B cell (primary cell): ENCODE data around the gene SNRNP48. TPM values are rescaled to one million over a fixed set of nuclear protein-coding genes. Genes with fewer than 3 reads are reported as not detected.

ENCODE experiments used
- ATAC-seq: fragments of 200-7000 bp; cut with Tn5 transposase; one replicate; pipeline ENCODE4 v1.10.0; 2021; ENCODE audit warnings: low read depth, mild to moderate bottlenecking, moderate number of reproducible peaks, moderate library complexity
- CTCF ChIA-PET: fragments of 350-600 bp; sonication (Branson Sonifier 250); formaldehyde crosslinking; loops from one replicate; lab custom pipeline; 2021; ENCODE audit warnings: antibody characterized with exemption, inconsistent platforms; lab: Charles Lee
- POLR2A ChIA-PET: fragments of 350-600 bp; sonication (Branson Sonifier 250); formaldehyde crosslinking; loops from one replicate; lab custom pipeline; 2021; ENCODE audit warnings: antibody characterized with exemption; lab: Charles Lee
- DNase-seq: peaks from one replicate; pipeline ENCODE4 v3.0.0; 2013
- H2AFZ ChIP-seq: 2 replicates; pipeline ENCODE4 v1.6.1; 2012; ENCODE audit warnings: mild to moderate bottlenecking, low read depth, low read length; ENCODE audit not compliant: insufficient read depth, poor library complexity, severe bottlenecking
- H3K27ac ChIP-seq, 2 donors: 1 replicate in 1 of 2; 2 replicates in 1 of 2; pipeline ENCODE4 v1.5.1; 2012 to 2013; ENCODE audit warnings: low read length in 2 of 2, mild to moderate bottlenecking in 2 of 2, moderate library complexity in 1 of 2
- H3K27me3 ChIP-seq, 4 experiments: fragments of 200-600 bp in 1 of 4; sonication (generic) in 1 of 4; replicated peaks in 1 of 4; 1 replicate in 2 of 4; 2 replicates in 2 of 4; pipeline versions ENCODE4 v1.6.1 to v1.7.0; 2013 to 2016; ENCODE audit warnings: low read length in 3 of 4, mild to moderate bottlenecking in 2 of 4, mixed read lengths in 1 of 4, moderate library complexity in 1 of 4; ENCODE audit not compliant: insufficient read depth in 4 of 4, control insufficient read depth in 3 of 4; ENCODE audit errors: control extremely low read depth in 1 of 4
- H3K36me3 ChIP-seq, 2 experiments: replicated peaks in 1 of 2; 1 replicate in 1 of 2; 2 replicates in 1 of 2; pipeline versions ENCODE4 v1.6.1 to v1.7.1; 2013; ENCODE audit warnings: low read length in 1 of 2; ENCODE audit not compliant: insufficient read depth in 2 of 2, control insufficient read depth in 1 of 2; ENCODE audit errors: control extremely low read depth in 1 of 2, extremely low read depth in 1 of 2
- H3K4me1 ChIP-seq, 2 donors: fragments of 200-600 bp in 1 of 2; sonication (generic) in 1 of 2; 1 replicate in 1 of 2; 2 replicates in 1 of 2; pipeline versions ENCODE4 v1.5.1 to v1.6.1; 2013 to 2017; ENCODE audit warnings: low read length in 2 of 2; ENCODE audit not compliant: control insufficient read depth in 2 of 2, insufficient read depth in 2 of 2
- H3K4me2 ChIP-seq: replicated peaks from 2 replicates; pipeline ENCODE3; 2012; ENCODE audit warnings: mild to moderate bottlenecking, low read depth, low read length; ENCODE audit not compliant: poor library complexity, severe bottlenecking
- H3K4me3 ChIP-seq, 5 experiments: fragments of 200-600 bp in 1 of 5; sonication (generic) in 1 of 5; 1 replicate in 3 of 5; 2 replicates in 2 of 5; pipeline versions ENCODE4 v1.5.1 to v1.7.0; 2011 to 2016; ENCODE audit warnings: low read length in 4 of 5, mild to moderate bottlenecking in 4 of 5, low read depth in 2 of 5, control low read depth in 1 of 5, moderate library complexity in 1 of 5; ENCODE audit not compliant: insufficient read depth in 1 of 5; ENCODE audit errors: control extremely low read depth in 1 of 5, extremely low read depth in 1 of 5
- H3K79me2 ChIP-seq: fragments of 200-600 bp; sonication (generic); one replicate; pipeline ENCODE4 v1.6.0; 2016; ENCODE audit warnings: low read length; ENCODE audit not compliant: control insufficient read depth, insufficient read depth
- H3K9ac ChIP-seq: fragments of 200-600 bp; sonication (generic); 2 replicates; pipeline ENCODE4 v1.6.1; 2017; ENCODE audit warnings: mild to moderate bottlenecking, low read length, moderate library complexity
- H3K9me3 ChIP-seq, 3 donors: one replicate each; pipeline versions ENCODE4 v1.6.1 to v1.7.1; 2013; ENCODE audit warnings: low read length in 2 of 3; ENCODE audit not compliant: control insufficient read depth in 2 of 3, insufficient read depth in 1 of 3; ENCODE audit errors: control extremely low read depth in 1 of 3
- H4K20me1 ChIP-seq: 2 replicates; pipeline ENCODE4 v1.6.0; 2012; ENCODE audit warnings: mild to moderate bottlenecking, low read length; ENCODE audit not compliant: insufficient read depth, control insufficient read depth, poor library complexity, severe bottlenecking
- H3K27ac Mint-ChIP-seq: one replicate; pipeline ENCODE4 v1.8.0; 2021; ENCODE audit warnings: mixed read lengths
- H3K27me3 Mint-ChIP-seq: one replicate; pipeline ENCODE4 v1.8.0; 2021; ENCODE audit warnings: mixed read lengths
- H3K4me1 Mint-ChIP-seq: one replicate; pipeline ENCODE4 v1.8.0; 2021; ENCODE audit warnings: mixed read lengths
- H3K4me3 Mint-ChIP-seq: one replicate; pipeline ENCODE4 v1.8.0; 2021; ENCODE audit warnings: mixed read lengths
- H3K9me3 Mint-ChIP-seq: one replicate; pipeline ENCODE4 v1.8.0; 2022; ENCODE audit warnings: mixed read lengths; ENCODE audit not compliant: insufficient read depth
- EZH2 ChIP-seq: IDR thresholded peaks from 2 replicates; pipeline ENCODE4 v1.6.1; 2012; ENCODE audit warnings: borderline replicate concordance, low read depth, mild to moderate bottlenecking, moderate library complexity, low read length; ENCODE audit not compliant: insufficient read depth, poor library complexity, severe bottlenecking
- WGBS: methylation state at CpG from one replicate; pipeline ENCODE4 v1.1.5; 2013; ENCODE audit warnings: missing lambda C conversion rate; ENCODE audit not compliant: insufficient coverage; 5-methylcytosine and 5-hydroxymethylcytosine counted together
- intact Hi-C: fragments of 100-400 bp; cut with micrococcal nuclease; formaldehyde crosslinking; loops from one replicate; pipeline ENCODE4 v1.10.0; 2022
- polyA plus RNA-seq: library from polyadenylated mRNA; depleted of rRNA; stranded (reverse); fragments of >200 nt; gene quantifications from 2 replicates; pipeline ENCODE4 v1.2.3, GENCODE V29; 2012
- total RNA-seq, 2 donors: library from RNA; stranded (reverse); fragments of 120-200 nt in 1 of 2; gene quantifications; 1 replicate in 1 of 2; 2 replicates in 1 of 2; pipeline versions ENCODE4 v1.2.3 to v1.2.4, GENCODE V29; 2013 to 2022
- TF ChIP-seq, protein P1 (sequence below): fragments of 200-600 bp; IDR thresholded peaks from one replicate; pipeline ENCODE4 v1.8.0; 2022; ENCODE audit warnings: antibody characterized with exemption, mild to moderate bottlenecking

The SNRNP48 gene
- total and polyA plus RNA-seq, 2 donors (not counting 1 experiment from before 2014, with no cell fraction given): 8.9 to 22.9 TPM

DNA sequence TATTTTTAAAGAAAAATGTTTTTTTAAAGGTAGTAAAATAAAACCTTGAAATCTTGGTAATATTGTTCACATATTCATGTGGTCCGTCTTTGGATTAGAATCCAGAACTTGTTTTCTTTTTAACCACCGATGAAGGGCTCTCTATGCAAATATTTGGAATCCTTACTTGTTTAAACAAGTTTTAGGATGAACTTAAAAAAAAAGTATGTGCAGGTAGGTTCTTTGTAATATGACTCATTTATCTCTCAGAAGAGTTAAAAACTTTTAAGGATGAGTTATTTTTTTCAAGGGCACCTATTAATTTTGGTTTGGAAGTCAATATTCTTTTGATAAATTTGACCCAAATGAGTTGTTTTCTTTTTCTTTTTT lies 39.6 kb upstream of the SNRNP48 start:
- Histone ChIP-seq H3K9me3 (no peaks in the 10 kb centered on the region), H3K9ac (no peak overlapping the region), H3K4me1 (no peaks in the 10 kb centered on the region), H4K20me1 (no peaks in the 10 kb centered on the region), H3K36me3 (no peaks in the 10 kb centered on the region), H3K79me2 (no peaks in the 10 kb centered on the region), H3K4me3 (no peak overlapping the region), H2AFZ (no peak overlapping the region), H3K4me2 (no peak overlapping the region), H3K27me3 (peaks cover 0 to 5% (median 0%) of the 10 kb centered on the region in 4 experiments), H3K27ac (no peak overlapping the region)
- no peak for TF ChIP-seq EZH2
- TF ChIP-seq, protein P1, sequence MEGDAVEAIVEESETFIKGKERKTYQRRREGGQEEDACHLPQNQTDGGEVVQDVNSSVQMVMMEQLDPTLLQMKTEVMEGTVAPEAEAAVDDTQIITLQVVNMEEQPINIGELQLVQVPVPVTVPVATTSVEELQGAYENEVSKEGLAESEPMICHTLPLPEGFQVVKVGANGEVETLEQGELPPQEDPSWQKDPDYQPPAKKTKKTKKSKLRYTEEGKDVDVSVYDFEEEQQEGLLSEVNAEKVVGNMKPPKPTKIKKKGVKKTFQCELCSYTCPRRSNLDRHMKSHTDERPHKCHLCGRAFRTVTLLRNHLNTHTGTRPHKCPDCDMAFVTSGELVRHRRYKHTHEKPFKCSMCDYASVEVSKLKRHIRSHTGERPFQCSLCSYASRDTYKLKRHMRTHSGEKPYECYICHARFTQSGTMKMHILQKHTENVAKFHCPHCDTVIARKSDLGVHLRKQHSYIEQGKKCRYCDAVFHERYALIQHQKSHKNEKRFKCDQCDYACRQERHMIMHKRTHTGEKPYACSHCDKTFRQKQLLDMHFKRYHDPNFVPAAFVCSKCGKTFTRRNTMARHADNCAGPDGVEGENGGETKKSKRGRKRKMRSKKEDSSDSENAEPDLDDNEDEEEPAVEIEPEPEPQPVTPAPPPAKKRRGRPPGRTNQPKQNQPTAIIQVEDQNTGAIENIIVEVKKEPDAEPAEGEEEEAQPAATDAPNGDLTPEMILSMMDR: no peak
- Mint-ChIP-seq H3K9me3 (no peaks in the 10 kb centered on the region), H3K4me1 (no peaks in the 10 kb centered on the region), H3K27me3 (peaks cover 45% of the 10 kb centered on the region), H3K4me3 (no peak overlapping the region), H3K27ac (no peak overlapping the region)
- ChIA-PET CTCF (no interaction called here), POLR2A (no interaction called here)
- 100% methylated on average over 1 of the region's 2 CpGs for WGBS
- no peak for ATAC-seq
- no peak for DNase-seq
- intact Hi-C loops: no loop called here

DNA sequence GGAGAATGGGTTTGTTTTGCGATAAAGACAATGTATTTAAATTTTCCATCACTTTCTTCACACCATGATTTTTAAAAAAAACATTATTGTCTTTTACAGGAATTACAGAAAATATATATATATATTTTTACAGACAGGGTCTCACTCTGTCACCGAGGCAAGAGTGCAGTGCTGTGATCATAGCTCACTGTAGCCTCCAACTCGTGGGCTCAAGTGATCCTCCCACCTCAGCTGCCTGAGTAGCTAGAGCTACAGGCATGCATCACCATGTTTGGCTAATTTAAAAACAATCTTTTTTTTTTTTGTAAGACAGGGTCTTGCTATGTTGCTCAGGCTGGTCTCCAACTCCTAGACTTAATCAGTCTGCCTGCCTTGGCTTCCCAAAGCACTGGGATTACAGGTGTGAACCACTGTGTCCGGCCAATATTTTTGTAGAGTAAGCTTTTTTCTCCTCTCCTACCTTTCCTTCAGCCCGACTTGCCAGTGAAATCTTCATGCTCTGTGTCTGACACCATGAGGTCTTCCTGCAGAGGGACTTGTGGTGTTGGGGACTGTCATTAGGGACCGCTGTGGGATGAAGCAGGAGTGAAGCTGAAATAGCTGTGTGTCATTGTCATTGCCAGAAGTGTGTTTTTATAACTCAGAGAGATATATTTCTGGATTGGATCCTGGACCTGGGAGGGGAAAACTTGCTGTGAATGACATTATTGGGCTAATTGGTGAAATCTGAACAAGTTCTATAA lies 35.3 kb upstream of the SNRNP48 start:
- no peak overlapping the region for H3K27ac ChIP-seq
- ChIA-PET POLR2A (no interaction called here), CTCF (no interaction called here)
- peaks cover 0 to 3% (median 0%) of the 10 kb centered on the region in 3 donors for H3K9me3 ChIP-seq
- H3K36me3 ChIP-seq: no peaks in the 10 kb centered on the region
- intact Hi-C loops: no loop called here
- WGBS: 100% methylated on average over 2 of the region's 6 CpGs
- no peaks in the 10 kb centered on the region for H3K79me2 ChIP-seq
- no peaks in the 10 kb centered on the region for H4K20me1 ChIP-seq
- no peak for TF ChIP-seq EZH2
- TF ChIP-seq, protein P1: no peak
- Mint-ChIP-seq H3K9me3 (no peaks in the 10 kb centered on the region), H3K4me3 (no peak overlapping the region), H3K27ac (no peak overlapping the region), H3K27me3 (peaks cover 38% of the 10 kb centered on the region), H3K4me1 (no peaks in the 10 kb centered on the region)
- no peak for DNase-seq
- no peaks in the 10 kb centered on the region for H3K4me1 ChIP-seq
- H3K27me3 ChIP-seq: peaks cover 0 to 2% (median 0%) of the 10 kb centered on the region in 4 experiments
- ATAC-seq: no peak
- no peak overlapping the region for H3K9ac ChIP-seq
- no peak overlapping the region for H3K4me2 ChIP-seq
- no peak overlapping the region for H3K4me3 ChIP-seq
- no peak overlapping the region for H2AFZ ChIP-seq
